ENCODE results near the gene ZDHHC13.

DNA sequence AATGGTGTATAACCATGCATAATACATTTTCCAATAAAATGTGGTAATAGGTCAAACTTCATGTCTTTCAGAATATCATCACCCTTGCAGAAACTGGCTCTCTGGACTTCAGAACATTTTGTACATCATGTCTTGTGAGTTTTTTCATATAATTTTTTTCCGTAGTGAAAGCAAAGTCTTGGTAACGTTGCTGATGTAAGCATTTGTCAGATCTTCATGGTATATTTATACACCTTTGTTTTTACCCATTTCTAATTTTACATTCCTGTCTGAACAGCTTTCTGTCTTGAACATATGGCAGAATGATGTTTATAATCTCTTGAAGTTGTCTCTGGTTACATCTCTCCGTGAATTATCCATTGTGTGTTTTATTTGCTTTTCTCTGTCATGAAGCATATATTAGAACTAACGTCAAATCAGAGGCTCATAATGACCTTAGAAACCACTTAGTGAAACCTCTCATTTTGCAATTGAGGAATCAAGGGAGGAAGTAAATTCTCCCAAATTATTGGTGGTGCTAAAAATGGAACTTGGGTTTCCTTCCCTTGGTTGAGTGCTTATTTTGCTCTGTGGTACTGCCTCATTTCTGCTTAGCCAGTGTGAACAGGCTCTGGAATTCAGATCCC lies 47.4 kb downstream of the ZDHHC13 start:
- TF ChIP-seq, protein P1, sequence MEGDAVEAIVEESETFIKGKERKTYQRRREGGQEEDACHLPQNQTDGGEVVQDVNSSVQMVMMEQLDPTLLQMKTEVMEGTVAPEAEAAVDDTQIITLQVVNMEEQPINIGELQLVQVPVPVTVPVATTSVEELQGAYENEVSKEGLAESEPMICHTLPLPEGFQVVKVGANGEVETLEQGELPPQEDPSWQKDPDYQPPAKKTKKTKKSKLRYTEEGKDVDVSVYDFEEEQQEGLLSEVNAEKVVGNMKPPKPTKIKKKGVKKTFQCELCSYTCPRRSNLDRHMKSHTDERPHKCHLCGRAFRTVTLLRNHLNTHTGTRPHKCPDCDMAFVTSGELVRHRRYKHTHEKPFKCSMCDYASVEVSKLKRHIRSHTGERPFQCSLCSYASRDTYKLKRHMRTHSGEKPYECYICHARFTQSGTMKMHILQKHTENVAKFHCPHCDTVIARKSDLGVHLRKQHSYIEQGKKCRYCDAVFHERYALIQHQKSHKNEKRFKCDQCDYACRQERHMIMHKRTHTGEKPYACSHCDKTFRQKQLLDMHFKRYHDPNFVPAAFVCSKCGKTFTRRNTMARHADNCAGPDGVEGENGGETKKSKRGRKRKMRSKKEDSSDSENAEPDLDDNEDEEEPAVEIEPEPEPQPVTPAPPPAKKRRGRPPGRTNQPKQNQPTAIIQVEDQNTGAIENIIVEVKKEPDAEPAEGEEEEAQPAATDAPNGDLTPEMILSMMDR (IDR thresholded peaks at IDR 0.05; ENCODE audit: insufficient read depth, low read depth, low read length), result no peak
- TF ChIP-seq EZH2 (IDR thresholded peaks at IDR 0.05; ENCODE audit: insufficient read depth, low read length), result no peak
